Heart left ventricle (tissue), 16 donors: ENCODE measurements around the gene CELF4. TPM values are rescaled to one million over a fixed set of nuclear protein-coding genes. Genes with fewer than 3 reads are reported as not detected.

Source experiments
- ATAC-seq, 4 donors: fragments of 200-7000 bp; cut with Tn5 transposase; one replicate each; pipeline ENCODE4 v1.9.1; 2020 to 2022; ENCODE audit warnings: moderate library complexity in 4 of 4, mild to moderate bottlenecking in 3 of 4, moderate number of reproducible peaks in 1 of 4
- DNase-seq, 5 donors: peaks; one replicate each; pipeline ENCODE4 v3.0.0-alpha.2; 2020
- H3K27ac ChIP-seq, 12 donors: fragments of 200-600 bp; sonication (generic) in 4 of 12; one replicate each; pipeline versions ENCODE4 v1.5.0 to v1.8.0; 2016 to 2022; ENCODE audit warnings: mild to moderate bottlenecking in 2 of 12
- H3K27me3 ChIP-seq, 9 donors: fragments of 200-600 bp; sonication (generic) in 2 of 9; one replicate each; pipeline versions ENCODE4 v1.5.1 to v1.8.0; 2016 to 2022; ENCODE audit warnings: mild to moderate bottlenecking in 3 of 9
- H3K36me3 ChIP-seq, 9 donors: fragments of 200-600 bp; sonication (generic) in 2 of 9; one replicate each; pipeline versions ENCODE4 v1.5.0 to v1.8.0; 2018 to 2022; ENCODE audit warnings: mild to moderate bottlenecking in 2 of 9
- H3K4me1 ChIP-seq, 12 donors: fragments of 200-600 bp; sonication (generic) in 4 of 12; one replicate each; pipeline versions ENCODE4 v1.5.0 to v1.8.0; 2016 to 2022; ENCODE audit warnings: mild to moderate bottlenecking in 3 of 12
- H3K4me3 ChIP-seq, 12 donors: fragments of 200-600 bp; sonication (generic) in 4 of 12; one replicate each; pipeline versions ENCODE4 v1.5.0 to v1.8.0; 2017 to 2022; ENCODE audit warnings: mild to moderate bottlenecking in 9 of 12, moderate library complexity in 4 of 12
- H3K9me3 ChIP-seq, 12 donors: fragments of 200-600 bp; sonication (generic) in 4 of 12; one replicate each; pipeline versions ENCODE4 v1.5.0 to v1.8.0; 2016 to 2022; ENCODE audit warnings: mild to moderate bottlenecking in 1 of 12
- CTCF ChIP-seq, 12 donors: fragments of 200-600 bp; sonication (generic) in 4 of 12; IDR thresholded peaks; one replicate each; pipeline versions ENCODE4 v1.5.0 to v1.8.0; 2018 to 2022; ENCODE audit warnings: antibody characterized with exemption in 12 of 12, mild to moderate bottlenecking in 5 of 12
- POLR2A ChIP-seq, 2 donors: fragments of 450-650 bp; IDR thresholded peaks; one replicate each; pipeline ENCODE4 v1.6.1; 2017; ENCODE audit warnings: antibody characterized with exemption in 2 of 2, mild to moderate bottlenecking in 2 of 2, moderate library complexity in 2 of 2
- WGBS, 4 donors: extraction: QIAGEN DNeasy Blood & Tissue Kit in 2 of 4; methylation state at CpG; one replicate each; pipeline versions ENCODE4 v1.1.5 to v1.1.7; 2013 to 2018; 5-methylcytosine and 5-hydroxymethylcytosine counted together
- intact Hi-C, 10 donors: fragments of 100-400 bp; cut with DNase I; formaldehyde crosslinking; loops; one replicate each; pipeline versions ENCODE4 v1.11.1 to v1.14.2; 2022
- polyA plus RNA-seq, 2 donors: library from polyadenylated mRNA; stranded (reverse); fragments of 200-250 nt; gene quantifications; one replicate each; pipeline ENCODE4 v1.2.3, GENCODE V29; 2013
- total RNA-seq, 9 donors: library from RNA; depleted of rRNA in 2 of 9; stranded (reverse); fragments of >200 nt in 2 of 9; fragmentation: NEBNext Ultra II Directional in 3 of 9; extraction: Animal tissue kit (Norgen Biotek cat#: 25700) in 3 of 9; gene quantifications; one replicate each; pipeline versions ENCODE4 v1.1.0 to v1.2.4, GENCODE V29; 2016 to 2023
- donor health status: ischemic (EF 13 %, LVEDD 7.1; RV severe dilation, severe dysfunction).
- donor health status: healthy with polysubstance abuse.
- donor health status: DM: no; HTN: yes; CAD: no.
- donor health status: DM: no; HTN: no; CAD: no.
- donor health status: ischemic (EF 25% LVEDD 6.9; RV normal size, moderate dysfunction).
- donor health status: ischemic (EF 25% LVEDD 5.7; RV mildly dilated, moderate dysfunction).
- donor health status: healthy.
- donor health status: DM: yes; HTN: yes; CAD: no.
- donor health status: ischemic (EF 35%, LVEDD 5.7; RV mildly dilated, moderate dysfunction).
- donor health status: nonischemic (EF 11% LVEDD 7.7; RV severe dilation, severe dysfunction).
- donor health status: DM: yes; HTN: yes; CAD: no.
- donor health status: PGD.
- donor health status: ischemic (EF 29% LVEDD 5.4; RV normal size, mild dysfunction).
- donor health status: nonischemic (EF 23%, LVEDD 6.1; RV moderate dilation, normal function).

Gene CELF4
- total and polyA plus RNA-seq, 11 donors, result 0.11 to 0.67 (median 0.40) TPM; not detected in 3

- no peak for DNase-seq
- Histone ChIP-seq H3K9me3 (no peaks in the 10 kb centered on the region), H3K4me3 (no peak overlapping the region), H3K27me3 (peaks cover 0 to 15% (median 0%) of the 10 kb centered on the region in 9 donors), H3K27ac (no peak overlapping the region), H3K36me3 (no peaks in the 10 kb centered on the region), H3K4me1 (no peaks in the 10 kb centered on the region)
- no peak for ATAC-seq
- intact Hi-C loops, result no loop called here
- TF ChIP-seq CTCF (IDR thresholded peaks at IDR 0.05) (no peak), POLR2A (IDR thresholded peaks at IDR 0.05) (no peak)
- WGBS, 4 donors, result 73 to 78% (median 76%) methylated on average over 23 of the region's 23 CpGs
Observed at GRCh38 chr18:37334631-37335408, 230.8 kb downstream of the CELF4 start.

- Histone ChIP-seq H3K27ac (no peak overlapping the region), H3K4me3 (no peak overlapping the region), H3K36me3 (no peaks in the 10 kb centered on the region), H3K4me1 (no peaks in the 10 kb centered on the region), H3K27me3 (peaks cover 0 to 15% (median 0%) of the 10 kb centered on the region in 9 donors), H3K9me3 (no peaks in the 10 kb centered on the region)
- ATAC-seq (no peak), DNase-seq (no peak)
- TF ChIP-seq CTCF (IDR thresholded peaks at IDR 0.05) (no peak), POLR2A (IDR thresholded peaks at IDR 0.05) (no peak)
- intact Hi-C loops, result no loop called here
- 69 to 83% (median 72%) methylated on average over 17 of the region's 17 CpGs for WGBS, 4 donors
Observed at GRCh38 chr18:37332628-37333420, 232.8 kb downstream of the CELF4 start.

- peaks cover 0 to 15% (median 0%) of the 10 kb centered on the region in 9 donors for H3K27me3 ChIP-seq
- H3K9me3 ChIP-seq, result no peaks in the 10 kb centered on the region
- no peaks in the 10 kb centered on the region for H3K4me1 ChIP-seq
- 81 to 91% (median 83%) methylated on average over 8 of the region's 8 CpGs for WGBS, 4 donors
- no peak for TF ChIP-seq CTCF (IDR thresholded peaks at IDR 0.05)
- no peak for TF ChIP-seq POLR2A (IDR thresholded peaks at IDR 0.05)
- no peak for ATAC-seq
- DNase-seq, result no peak
- no peak overlapping the region for H3K4me3 ChIP-seq
- intact Hi-C loops, result no loop called here
- H3K27ac ChIP-seq, result no peak overlapping the region
- no peaks in the 10 kb centered on the region for H3K36me3 ChIP-seq
Observed at GRCh38 chr18:37332219-37332618, 233.4 kb downstream of the CELF4 start.

GRCh38 chr18:37330173-37330572 is 235.4 kb downstream of the CELF4 start:
- WGBS, 4 donors, result 84 to 88% (median 86%) methylated on average over 7 of the region's 7 CpGs
- DNase-seq (no peak), ATAC-seq (no peak)
- peaks cover 0 to 9% (median 0%) of the 10 kb centered on the region in 9 donors for H3K27me3 ChIP-seq
- H3K36me3 ChIP-seq, result no peaks in the 10 kb centered on the region
- H3K27ac ChIP-seq, result no peak overlapping the region
- intact Hi-C loops, result no loop called here
- no peaks in the 10 kb centered on the region for H3K4me1 ChIP-seq
- H3K9me3 ChIP-seq, result no peaks in the 10 kb centered on the region
- no peak for TF ChIP-seq CTCF (IDR thresholded peaks at IDR 0.05)
- TF ChIP-seq POLR2A (IDR thresholded peaks at IDR 0.05), result no peak
- no peak overlapping the region for H3K4me3 ChIP-seq
